SK-N-SH (cell line): Measurements from ENCODE around the gene GSS. TPM values are rescaled to one million over a fixed set of nuclear protein-coding genes. Genes with fewer than 3 reads are reported as not detected.

ENCODE experiments used
- CTCF ChIA-PET: fragments of 300-600, 350-600 bp; formaldehyde crosslinking; extraction: SDS; loops from one replicate; lab custom pipeline; 2021; lab: Yijun Ruan, JAX
- POLR2A ChIA-PET: fragments of 350-600 bp; sonication (Branson Sonifier 250); formaldehyde crosslinking; extraction: SDS; loops from one replicate; lab custom pipeline; 2020; ENCODE audit warnings: antibody characterized with exemption, inconsistent platforms; lab: Yijun Ruan, JAX
- DNase-seq: peaks from one replicate; pipeline ENCODE4 v3.0.0; 2012
- H2AFZ ChIP-seq: fragments of 200-600 bp; sonication (generic); 2 replicates; pipeline ENCODE4 v1.8.1; 2016; ENCODE audit warnings: antibody characterized with exemption, mild to moderate bottlenecking, low read depth
- H3F3A ChIP-seq: fragments of 200-600 bp; sonication (generic); replicated peaks from 2 replicates; pipeline ENCODE3; 2016; ENCODE audit warnings: antibody characterized with exemption, mild to moderate bottlenecking; ENCODE audit not compliant: insufficient read depth
- H3K27ac ChIP-seq, 2 experiments: fragments of 200-500 bp in 1 of 2; fragments of 200-600 bp in 1 of 2; sonication (Bioruptor generic) in 1 of 2; sonication (generic), shearing (Covaris generic) in 1 of 2; 2 replicates each; pipeline versions ENCODE4 v1.5.1 to v1.6.1; 2014 to 2016; ENCODE audit warnings: low read depth in 2 of 2, inconsistent platforms in 1 of 2, low read length in 1 of 2, mild to moderate bottlenecking in 1 of 2, mixed read lengths in 1 of 2
- H3K27me3 ChIP-seq: fragments of 200-600 bp; sonication (generic), shearing (Covaris generic); 2 replicates; pipeline ENCODE4 v1.6.1; 2016; ENCODE audit warnings: mixed run types; ENCODE audit not compliant: insufficient read depth
- H3K36me3 ChIP-seq, 2 experiments: fragments of 200-500 bp in 1 of 2; fragments of 200-600 bp in 1 of 2; sonication (Bioruptor generic) in 1 of 2; sonication (generic) in 1 of 2; replicated peaks in 1 of 2; 2 replicates each; pipeline versions ENCODE3 to v1.5.1; 2014 to 2016; ENCODE audit warnings: low read length in 1 of 2, mild to moderate bottlenecking in 1 of 2; ENCODE audit not compliant: insufficient read depth in 2 of 2, control insufficient read depth in 1 of 2
- H3K4me1 ChIP-seq, 2 experiments: fragments of 200-500 bp in 1 of 2; fragments of 200-600 bp in 1 of 2; sonication (Bioruptor generic) in 1 of 2; sonication (generic), shearing (Covaris generic) in 1 of 2; 2 replicates each; pipeline versions ENCODE4 v1.5.1 to v1.6.1; 2014 to 2016; ENCODE audit warnings: low read depth in 1 of 2, low read length in 1 of 2, mixed run types in 1 of 2; ENCODE audit not compliant: insufficient read depth in 2 of 2, control insufficient read depth in 1 of 2
- H3K4me2 ChIP-seq: fragments of 200-600 bp; sonication (generic), shearing (Covaris generic); 2 replicates; pipeline ENCODE4 v1.6.1; 2017; ENCODE audit warnings: mixed run types
- H3K4me3 ChIP-seq, 2 experiments: fragments of 200-500 bp in 1 of 2; fragments of 200-600 bp in 1 of 2; sonication (Bioruptor generic) in 1 of 2; sonication (generic), shearing (Covaris generic) in 1 of 2; 2 replicates each; pipeline versions ENCODE4 v1.5.1 to v1.8.1; 2014 to 2016; ENCODE audit warnings: low read depth in 2 of 2, inconsistent platforms in 1 of 2, low read length in 1 of 2, mild to moderate bottlenecking in 1 of 2, mixed read lengths in 1 of 2, moderate library complexity in 1 of 2
- H3K79me2 ChIP-seq: fragments of 200-600 bp; sonication (generic); 2 replicates; pipeline ENCODE4 v1.8.1; 2017; ENCODE audit warnings: mild to moderate bottlenecking; ENCODE audit not compliant: insufficient read depth
- H3K9ac ChIP-seq: fragments of 200-600 bp; sonication (generic); 2 replicates; pipeline ENCODE4 v1.6.1; 2017; ENCODE audit warnings: mixed run types
- H3K9me2 ChIP-seq: fragments of 200-600 bp; sonication (generic); 2 replicates; pipeline ENCODE4 v1.6.1; 2017; ENCODE audit warnings: mixed run types
- H3K9me3 ChIP-seq: fragments of 200-600 bp; sonication (generic); 2 replicates; pipeline ENCODE4 v1.6.1; 2017; ENCODE audit warnings: mixed run types, mild to moderate bottlenecking, moderate library complexity
- H4K20me1 ChIP-seq: fragments of 200-600 bp; sonication (generic); 2 replicates; pipeline ENCODE4 v1.6.1; 2017; ENCODE audit warnings: mild to moderate bottlenecking, mixed run types; ENCODE audit not compliant: insufficient read depth
- EZH2phosphoT487 ChIP-seq: fragments of 200-600 bp; sonication (generic); IDR thresholded peaks from 2 replicates; pipeline ENCODE4 v1.6.1; 2017; ENCODE audit warnings: low read depth, mixed run types, mild to moderate bottlenecking, antibody characterized with exemption, moderate library complexity, borderline replicate concordance
- FOSL2 ChIP-seq: IDR thresholded peaks from 2 replicates; pipeline ENCODE4 v1.4.0; 2012; ENCODE audit warnings: low read depth, mild to moderate bottlenecking, moderate library complexity, borderline replicate concordance
- FOXM1 ChIP-seq: IDR thresholded peaks from 2 replicates; pipeline ENCODE4 v1.4.0; 2012; ENCODE audit warnings: low read depth, mild to moderate bottlenecking
- NFIC ChIP-seq: IDR thresholded peaks from 2 replicates; pipeline ENCODE4 v1.4.0; 2012; ENCODE audit warnings: borderline replicate concordance
- NRF1 ChIP-seq: IDR thresholded peaks from 2 replicates; pipeline ENCODE4 v1.6.1; 2012; ENCODE audit warnings: low read depth, mild to moderate bottlenecking, low read length
- RAD21 ChIP-seq: IDR thresholded peaks from 2 replicates; pipeline ENCODE4 v1.6.1; 2012; ENCODE audit warnings: mild to moderate bottlenecking, low read length
- RCOR1 ChIP-seq: fragments of 150-350 bp; IDR thresholded peaks from 2 replicates; pipeline ENCODE4 v1.6.1; 2017; ENCODE audit warnings: antibody characterized with exemption, low read length
- RXRA ChIP-seq: IDR thresholded peaks from 2 replicates; pipeline ENCODE4 v1.4.0; 2012; ENCODE audit warnings: low read depth, mild to moderate bottlenecking, borderline replicate concordance
- SIN3A ChIP-seq: IDR thresholded peaks from 2 replicates; pipeline ENCODE4 v1.6.1; 2012; ENCODE audit warnings: low read depth, mild to moderate bottlenecking, low read length, moderate library complexity, borderline replicate concordance
- SMC3 ChIP-seq: IDR thresholded peaks from 2 replicates; pipeline ENCODE4 v1.6.1; 2012; ENCODE audit warnings: low read depth, low read length, improper control_type of control experiment
- TAF1 ChIP-seq: IDR thresholded peaks from 2 replicates; pipeline ENCODE4 v1.6.1; 2012; ENCODE audit warnings: low read depth, mild to moderate bottlenecking, low read length, moderate library complexity, borderline replicate concordance
- YY1 ChIP-seq: IDR thresholded peaks from 2 replicates; pipeline ENCODE4 v1.4.0; 2012; ENCODE audit warnings: low read depth, mild to moderate bottlenecking
- WGBS: methylation state at CpG from one replicate; pipeline ENCODE4 v1.1.6; 2017; ENCODE audit warnings: low lambda C conversion rate; 5-methylcytosine and 5-hydroxymethylcytosine counted together
- polyA plus RNA-seq, 3 experiments: library from polyadenylated mRNA; depleted of rRNA; stranded (reverse); fragments of >200 nt; gene quantifications; 2 replicates each; pipeline ENCODE4 v1.2.3, GENCODE V29; 2012
- TF ChIP-seq, protein P1 (sequence below): IDR thresholded peaks from 2 replicates; pipeline ENCODE4; 2012
- TF ChIP-seq, protein P2 (sequence below): fragments of 150-350 bp; IDR thresholded peaks from 2 replicates; pipeline ENCODE4 v1.6.1; 2017; ENCODE audit warnings: antibody characterized with exemption, low read length, low read depth, borderline replicate concordance
- TF ChIP-seq, protein P3 (sequence below): IDR thresholded peaks from 2 replicates; pipeline ENCODE4 v1.4.0; 2012; ENCODE audit warnings: low read depth, borderline replicate concordance

The GSS gene
- polyA plus RNA-seq, 1 of the 3 experiments (the other 2 are of a cell fraction): 95.6 TPM

DNA sequence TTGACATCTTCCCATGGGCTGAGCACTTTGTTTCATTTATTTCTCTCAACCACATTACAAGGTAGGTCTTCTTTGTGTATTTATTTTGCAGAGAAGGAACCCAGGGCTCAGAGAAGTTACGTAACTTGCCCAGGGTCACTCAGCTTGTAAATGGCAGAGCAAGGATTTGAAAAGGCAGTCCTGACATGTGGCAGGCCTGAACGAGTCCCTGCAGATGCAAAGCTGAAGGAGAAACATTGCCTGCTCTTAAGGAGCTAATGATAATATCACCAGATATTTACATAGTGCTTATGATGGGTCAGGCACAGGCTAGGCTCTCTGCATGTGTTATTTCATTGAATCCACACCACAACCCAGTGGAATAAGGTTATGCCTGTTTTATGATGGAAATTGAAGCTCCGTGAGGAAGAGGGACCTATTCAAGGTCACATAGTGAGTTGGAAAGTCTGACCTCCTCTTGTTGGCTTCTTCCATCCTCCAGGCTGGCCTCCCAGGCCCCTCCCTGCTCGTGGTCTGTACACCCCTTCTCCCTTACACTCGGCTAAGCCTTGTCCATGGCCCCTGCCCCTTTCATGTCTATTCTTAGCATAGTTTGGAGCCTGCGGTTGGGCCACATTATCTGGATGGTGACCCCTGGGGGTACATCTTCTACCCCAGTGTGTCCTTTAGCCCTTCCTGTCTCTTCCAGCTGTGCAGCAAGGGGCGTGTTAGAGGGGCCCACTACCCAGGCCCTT lies 12.6 kb upstream of the GSS start (continued):
- TF ChIP-seq, protein P1, sequence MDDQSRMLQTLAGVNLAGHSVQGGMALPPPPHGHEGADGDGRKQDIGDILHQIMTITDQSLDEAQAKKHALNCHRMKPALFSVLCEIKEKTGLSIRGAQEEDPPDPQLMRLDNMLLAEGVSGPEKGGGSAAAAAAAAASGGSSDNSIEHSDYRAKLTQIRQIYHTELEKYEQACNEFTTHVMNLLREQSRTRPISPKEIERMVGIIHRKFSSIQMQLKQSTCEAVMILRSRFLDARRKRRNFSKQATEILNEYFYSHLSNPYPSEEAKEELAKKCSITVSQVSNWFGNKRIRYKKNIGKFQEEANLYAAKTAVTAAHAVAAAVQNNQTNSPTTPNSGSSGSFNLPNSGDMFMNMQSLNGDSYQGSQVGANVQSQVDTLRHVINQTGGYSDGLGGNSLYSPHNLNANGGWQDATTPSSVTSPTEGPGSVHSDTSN: no peak
- TF ChIP-seq, all 33 proteins: peak for 0

DNA sequence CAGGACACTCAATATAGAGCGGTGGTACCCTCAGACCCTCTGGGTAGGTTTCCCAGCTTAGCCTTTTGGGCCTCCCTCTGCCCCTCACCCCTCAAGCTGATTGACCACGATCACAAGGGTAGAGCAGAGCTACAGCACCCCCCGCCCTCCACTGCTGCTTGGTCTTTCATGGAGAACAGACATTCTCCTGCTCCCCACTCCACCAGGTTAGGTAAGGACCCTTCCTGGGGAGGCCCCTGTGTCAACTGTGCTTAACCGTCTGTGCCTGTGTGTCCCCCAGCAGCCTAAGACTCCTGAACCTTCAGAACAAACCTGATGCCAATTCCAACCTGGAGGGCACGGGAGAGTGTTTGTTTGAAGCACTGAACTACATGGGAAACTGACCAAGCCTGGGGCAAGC lies 11.8 kb upstream of the GSS start:
- no peaks in the 10 kb centered on the region for H3K27me3 ChIP-seq
- H3K36me3 ChIP-seq: no peaks in the 10 kb centered on the region
- no peak overlapping the region for H3K4me3 ChIP-seq
- no peak overlapping the region for H3K9ac ChIP-seq
- no peak overlapping the region for H2AFZ ChIP-seq
- H3K9me3 ChIP-seq: no peaks in the 10 kb centered on the region
- H4K20me1 ChIP-seq: no peaks in the 10 kb centered on the region
- CTCF ChIA-PET: interaction anchor here (1.0 kb wide), 1 partner anchor 93 kb away, joined by 4 read pairs; no protein-coding TSS in a partner anchor
- 73% methylated on average over 5 of the region's 5 CpGs for WGBS
- TF ChIP-seq NRF1: no peak
- no peak for TF ChIP-seq YY1
- TF ChIP-seq FOSL2: no peak
- TF ChIP-seq SIN3A: no peak
- no peaks in the 10 kb centered on the region for H3F3A ChIP-seq
- H3K79me2 ChIP-seq: no peaks in the 10 kb centered on the region
- no peak overlapping the region for H3K4me2 ChIP-seq
- no peak for DNase-seq
- no peaks in the 10 kb centered on the region for H3K9me2 ChIP-seq
- peaks cover 0 to 7% of the 10 kb centered on the region in 2 experiments; a peak in 1 of 4 replicates for H3K4me1 ChIP-seq
- H3K27ac ChIP-seq: no peak overlapping the region
- POLR2A ChIA-PET: no interaction called here

DNA sequence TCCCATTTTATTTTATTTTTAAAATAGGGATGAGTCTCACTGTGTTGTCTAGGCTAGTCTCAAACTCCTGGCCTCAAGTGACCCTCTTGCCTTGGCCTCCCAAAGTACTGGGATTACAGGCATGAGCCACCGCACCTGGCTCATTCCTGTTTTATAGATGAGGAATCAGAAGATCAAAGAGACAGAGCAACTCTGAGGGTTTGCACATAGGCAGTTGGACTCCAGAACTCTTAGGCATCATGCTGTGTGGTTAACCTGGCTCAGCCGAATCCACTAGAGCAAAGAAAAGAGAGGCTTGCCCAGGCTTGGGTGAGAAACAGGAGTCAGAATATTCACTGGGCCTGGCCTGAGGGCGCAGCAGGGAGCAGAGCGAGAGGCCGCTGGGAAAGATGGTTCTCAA lies 9.4 kb upstream of the GSS start:
- 86% methylated on average over 5 of the region's 5 CpGs for WGBS
- Histone ChIP-seq H3K4me1 (peaks cover 0 to 10% of the 10 kb centered on the region in 2 experiments; a peak in 1 of 4 replicates), H3K4me3 (no peak overlapping the region), H3K4me2 (no peak overlapping the region)
- no peak for DNase-seq
- TF ChIP-seq SMC3: no peak
- TF ChIP-seq SIN3A: no peak
- no peak for TF ChIP-seq EZH2phosphoT487
- TF ChIP-seq RAD21: no peak
- TF ChIP-seq RCOR1: no peak
- no peak for TF ChIP-seq NFIC
- no peak for TF ChIP-seq TAF1
- TF ChIP-seq FOSL2: no peak
- TF ChIP-seq, protein P2, sequence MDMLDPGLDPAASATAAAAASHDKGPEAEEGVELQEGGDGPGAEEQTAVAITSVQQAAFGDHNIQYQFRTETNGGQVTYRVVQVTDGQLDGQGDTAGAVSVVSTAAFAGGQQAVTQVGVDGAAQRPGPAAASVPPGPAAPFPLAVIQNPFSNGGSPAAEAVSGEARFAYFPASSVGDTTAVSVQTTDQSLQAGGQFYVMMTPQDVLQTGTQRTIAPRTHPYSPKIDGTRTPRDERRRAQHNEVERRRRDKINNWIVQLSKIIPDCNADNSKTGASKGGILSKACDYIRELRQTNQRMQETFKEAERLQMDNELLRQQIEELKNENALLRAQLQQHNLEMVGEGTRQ: no peak
- TF ChIP-seq, protein P1: no peak
- TF ChIP-seq RXRA: no peak
- TF ChIP-seq, protein P3, sequence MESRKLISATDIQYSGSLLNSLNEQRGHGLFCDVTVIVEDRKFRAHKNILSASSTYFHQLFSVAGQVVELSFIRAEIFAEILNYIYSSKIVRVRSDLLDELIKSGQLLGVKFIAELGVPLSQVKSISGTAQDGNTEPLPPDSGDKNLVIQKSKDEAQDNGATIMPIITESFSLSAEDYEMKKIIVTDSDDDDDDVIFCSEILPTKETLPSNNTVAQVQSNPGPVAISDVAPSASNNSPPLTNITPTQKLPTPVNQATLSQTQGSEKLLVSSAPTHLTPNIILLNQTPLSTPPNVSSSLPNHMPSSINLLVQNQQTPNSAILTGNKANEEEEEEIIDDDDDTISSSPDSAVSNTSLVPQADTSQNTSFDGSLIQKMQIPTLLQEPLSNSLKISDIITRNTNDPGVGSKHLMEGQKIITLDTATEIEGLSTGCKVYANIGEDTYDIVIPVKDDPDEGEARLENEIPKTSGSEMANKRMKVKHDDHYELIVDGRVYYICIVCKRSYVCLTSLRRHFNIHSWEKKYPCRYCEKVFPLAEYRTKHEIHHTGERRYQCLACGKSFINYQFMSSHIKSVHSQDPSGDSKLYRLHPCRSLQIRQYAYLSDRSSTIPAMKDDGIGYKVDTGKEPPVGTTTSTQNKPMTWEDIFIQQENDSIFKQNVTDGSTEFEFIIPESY: no peak
- TF ChIP-seq FOXM1: no peak
- TF ChIP-seq, all 33 proteins: peak for 0
- no peaks in the 10 kb centered on the region for H4K20me1 ChIP-seq
- no peak overlapping the region for H3K9ac ChIP-seq
- H3F3A ChIP-seq: no peaks in the 10 kb centered on the region
- POLR2A ChIA-PET: no interaction called here
- H3K27me3 ChIP-seq: no peaks in the 10 kb centered on the region
- no peaks in the 10 kb centered on the region for H3K9me3 ChIP-seq
- no peaks in the 10 kb centered on the region for H3K9me2 ChIP-seq
- no peak overlapping the region for H2AFZ ChIP-seq
- no peaks in the 10 kb centered on the region for H3K36me3 ChIP-seq
- H3K79me2 ChIP-seq: no peaks in the 10 kb centered on the region
- CTCF ChIA-PET: no interaction called here
- no peak overlapping the region for H3K27ac ChIP-seq
